Measurements from ENCODE around the gene DHRS9.
"Not testable (repeated sequence)": the region's sequence is repeated elsewhere in the genome, so short reads cannot be mapped to it uniquely, and the experiment has no call there.

The DHRS9 gene

DNA sequence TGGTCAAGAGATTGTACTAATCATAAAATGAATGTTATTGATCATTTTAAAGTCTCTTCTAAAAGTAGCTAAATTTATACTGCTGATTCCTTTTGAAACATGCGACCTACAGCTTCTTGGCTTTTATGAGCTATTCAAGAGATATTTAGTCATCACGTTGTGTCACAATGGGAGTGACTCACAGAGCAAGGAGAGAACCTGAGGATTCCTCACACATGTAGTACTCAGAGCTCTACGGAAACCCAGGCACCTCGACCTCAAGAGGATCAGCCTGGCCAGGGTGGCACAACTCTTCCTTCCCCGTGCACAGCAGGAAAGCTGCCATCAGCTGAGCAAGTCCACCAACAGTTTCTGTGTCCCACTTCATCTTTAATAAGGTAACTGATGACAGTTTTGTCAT lies at the start of gene DHRS9:
Gene DHRS9 (plus strand): TSS at position 223 of the 400 bp plus-strand sequence. CDS start 12,019 bp downstream, outside the sequence.
- peak; percentile 91 for DNase-seq

DNA sequence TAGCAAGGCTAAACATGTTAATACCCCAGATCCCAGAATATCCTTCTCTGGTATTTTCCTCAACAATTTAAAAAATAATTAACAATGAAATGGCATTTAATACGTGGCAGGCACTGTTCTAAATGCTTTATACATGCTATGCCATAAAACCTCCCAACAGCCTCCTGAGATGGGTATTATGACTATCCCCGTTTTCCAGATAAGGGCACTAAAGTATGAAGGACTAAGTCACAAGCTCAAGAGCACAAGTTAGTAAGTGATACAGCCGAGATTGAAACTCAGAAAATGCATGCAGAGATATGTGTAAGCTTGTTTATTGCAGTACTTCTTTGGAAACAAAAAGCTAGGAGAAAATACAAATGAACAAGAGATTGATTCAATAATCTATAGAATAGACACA lies 46.2 kb upstream of the DHRS9 start:
- DNase-seq: no peak

DNA sequence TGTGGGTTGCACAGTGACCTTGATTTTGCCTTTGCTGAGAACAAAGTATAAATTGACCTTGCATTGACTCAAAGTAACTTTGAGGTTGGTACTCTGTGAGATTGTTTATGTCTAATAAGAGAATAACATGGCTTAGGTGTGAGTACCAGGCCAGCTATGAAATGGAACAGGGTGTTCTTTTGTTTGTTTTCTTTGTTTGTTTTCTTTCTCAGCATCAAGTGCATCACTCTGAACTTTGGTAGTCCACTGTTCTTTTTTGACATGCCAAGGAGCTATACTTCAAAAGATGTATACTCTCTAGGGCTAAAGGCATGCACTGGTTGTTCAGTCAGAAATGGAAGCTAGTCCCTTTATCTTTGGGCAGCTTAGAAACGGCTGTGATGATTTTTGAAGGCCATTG lies 43.3 kb upstream of the DHRS9 start:
- no peak for DNase-seq

DNA sequence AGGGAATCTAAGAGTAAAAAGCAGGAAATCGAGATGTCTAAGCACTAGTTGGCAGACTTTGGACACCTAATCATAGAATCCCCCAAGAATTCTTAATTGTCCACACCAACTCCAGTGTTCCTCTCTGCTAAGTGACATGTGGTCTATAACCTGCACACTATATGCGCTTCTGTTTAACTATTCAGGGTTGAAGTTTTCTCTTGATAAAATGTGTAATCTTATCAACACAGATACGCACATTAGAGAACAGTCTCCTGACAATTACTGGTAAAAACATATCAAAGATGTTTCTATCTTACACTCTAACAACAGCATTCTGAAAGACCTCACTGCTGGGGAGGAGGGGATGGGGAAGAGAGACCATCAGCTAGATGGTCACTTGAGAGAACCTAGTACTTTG lies 42.1 kb upstream of the DHRS9 start:
- DNase-seq: no peak

DNA sequence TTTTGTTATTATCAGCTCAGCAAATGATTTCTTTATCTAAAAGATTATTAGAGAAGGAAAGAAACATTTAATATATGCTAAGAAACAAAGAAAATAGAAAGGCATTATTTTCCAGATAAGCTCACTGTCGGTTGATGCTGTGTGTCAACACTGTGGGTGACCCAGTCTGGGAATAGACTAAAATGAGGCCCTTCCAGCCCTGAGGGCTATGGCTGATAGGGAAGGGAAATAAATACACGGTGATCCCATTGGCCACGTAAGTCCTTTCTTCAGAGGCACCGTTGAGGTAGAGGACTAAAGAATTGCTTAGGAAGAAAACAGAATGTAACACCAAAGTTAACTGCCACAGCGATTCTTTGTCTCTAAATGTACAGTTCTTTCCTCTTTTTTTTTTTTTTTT lies 40.0 kb upstream of the DHRS9 start:
- DNase-seq: no peak

DNA sequence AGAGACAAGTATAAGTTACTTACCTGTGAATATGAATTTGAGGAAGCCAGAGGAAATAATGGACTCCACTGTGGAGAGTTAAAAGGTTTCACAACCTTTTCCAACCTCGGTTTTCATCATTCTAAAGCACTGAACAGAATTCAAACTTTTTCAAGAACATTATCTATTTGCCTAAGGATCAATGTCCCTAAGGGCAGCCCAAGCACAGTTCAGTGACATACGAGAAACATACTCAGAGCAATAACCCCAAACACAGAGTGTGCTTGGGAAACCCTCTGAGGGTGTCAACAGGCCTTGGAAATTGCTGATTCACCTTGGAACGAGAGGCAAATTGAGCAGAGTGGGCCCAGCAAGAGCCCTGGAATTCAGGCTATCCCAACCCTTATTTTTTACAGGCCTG lies 38.2 kb upstream of the DHRS9 start, which contains the start of gene ABCB11:
Gene ABCB11 (minus strand): TSS at position 123 of the 400 bp plus-strand sequence. CDS start 13,199 bp downstream, outside the sequence.
- DNase-seq: no peak

DNA sequence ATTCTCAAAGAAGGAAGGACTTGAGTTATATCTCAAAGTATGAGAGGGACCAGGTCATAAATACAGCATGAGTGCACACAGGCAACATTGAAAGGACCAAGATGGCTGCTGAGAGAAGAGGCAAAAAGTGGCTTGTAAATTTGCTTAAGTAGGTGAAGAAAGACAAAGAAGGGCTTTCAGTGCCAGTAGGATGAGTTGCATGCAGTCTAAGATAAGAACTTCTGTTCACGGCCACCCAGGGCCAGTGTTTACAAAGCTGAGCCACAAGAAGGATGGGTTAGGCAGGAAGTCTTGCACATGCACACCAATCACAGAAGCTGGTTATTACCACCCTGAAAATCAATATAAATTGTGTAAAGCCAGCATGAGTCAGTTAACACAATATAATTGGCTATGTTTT lies 35.1 kb upstream of the DHRS9 start:
- peak; percentile 46 for DNase-seq

DNA sequence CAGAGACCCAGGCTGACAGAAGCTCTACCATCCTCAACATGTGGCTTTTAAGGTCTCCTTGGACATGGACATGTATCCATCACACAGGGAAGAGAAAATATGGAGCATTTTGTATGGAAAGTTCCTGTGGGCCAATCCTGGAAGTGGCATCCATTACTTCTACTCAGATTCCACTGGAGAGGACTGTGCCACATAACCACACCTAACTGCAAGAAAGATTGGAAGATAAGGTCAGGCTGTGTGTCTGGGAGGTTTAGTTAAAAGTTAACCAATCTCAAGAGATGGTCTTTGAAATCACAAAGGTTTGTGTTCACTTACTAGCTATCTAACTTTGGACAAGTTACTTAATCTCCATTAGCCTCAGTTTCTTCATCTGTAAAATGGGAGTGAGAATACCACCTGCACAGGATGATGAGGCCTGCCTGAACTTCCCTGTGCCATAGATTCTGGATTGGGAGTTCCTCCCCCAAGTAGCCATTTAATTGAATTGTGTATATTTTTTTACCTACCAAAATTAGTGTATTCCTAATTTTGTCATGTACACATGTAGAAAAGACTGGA lies 34.3 kb upstream of the DHRS9 start:
- no peak for DNase-seq

DNA sequence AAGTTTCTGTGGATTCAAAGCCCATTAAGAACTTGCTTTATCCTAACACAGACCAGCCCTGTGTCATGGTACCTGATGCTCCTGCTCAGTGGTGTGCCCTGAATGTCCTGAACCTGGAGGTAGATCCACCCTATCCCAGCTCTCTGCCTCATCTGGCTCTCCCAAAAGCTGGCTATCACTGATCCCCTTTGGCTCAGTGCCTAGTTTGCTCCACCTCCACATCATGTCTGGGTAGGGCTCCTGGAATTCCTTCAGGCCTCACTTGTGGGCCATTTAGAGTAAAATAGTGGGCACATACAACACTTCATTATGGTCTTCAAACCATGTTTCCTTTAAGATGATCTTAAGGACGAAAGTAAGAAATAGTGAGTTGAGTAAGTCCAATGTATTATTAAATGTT lies 33.5 kb upstream of the DHRS9 start:
- DNase-seq: no peak

DNA sequence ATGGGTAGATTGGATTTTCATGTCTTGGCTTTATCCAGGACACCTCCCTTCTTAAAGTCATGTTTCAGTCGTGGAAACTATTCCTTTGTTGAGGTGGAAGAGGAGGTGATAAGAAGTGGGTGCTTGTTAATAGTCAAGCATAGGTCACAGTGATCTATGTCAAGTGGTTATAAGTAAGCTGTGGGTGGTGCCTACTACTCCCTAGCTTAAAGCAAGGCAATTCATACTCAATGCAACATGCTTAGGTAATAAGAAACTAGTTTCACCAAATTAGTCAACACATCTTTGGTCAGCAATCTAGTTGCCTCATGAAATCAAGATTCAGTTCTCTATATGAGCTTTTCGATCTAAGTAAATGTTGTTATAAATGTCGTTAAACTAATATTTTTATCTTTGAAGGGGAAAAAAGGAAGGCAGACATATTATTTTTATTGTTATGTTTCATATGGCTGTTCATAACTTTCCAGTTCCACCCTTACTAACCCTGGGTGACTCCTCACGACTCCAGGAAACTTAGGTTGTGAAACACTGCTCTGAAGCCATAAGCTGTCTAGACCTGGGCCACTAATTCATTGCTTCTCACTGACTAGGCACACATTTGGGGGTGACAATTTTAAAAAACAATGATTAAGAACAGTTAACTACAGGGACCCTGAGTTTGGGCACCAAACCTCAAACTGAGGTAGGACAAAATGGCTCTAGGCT lies 32.5 kb upstream of the DHRS9 start:
- no peak for DNase-seq

DNA sequence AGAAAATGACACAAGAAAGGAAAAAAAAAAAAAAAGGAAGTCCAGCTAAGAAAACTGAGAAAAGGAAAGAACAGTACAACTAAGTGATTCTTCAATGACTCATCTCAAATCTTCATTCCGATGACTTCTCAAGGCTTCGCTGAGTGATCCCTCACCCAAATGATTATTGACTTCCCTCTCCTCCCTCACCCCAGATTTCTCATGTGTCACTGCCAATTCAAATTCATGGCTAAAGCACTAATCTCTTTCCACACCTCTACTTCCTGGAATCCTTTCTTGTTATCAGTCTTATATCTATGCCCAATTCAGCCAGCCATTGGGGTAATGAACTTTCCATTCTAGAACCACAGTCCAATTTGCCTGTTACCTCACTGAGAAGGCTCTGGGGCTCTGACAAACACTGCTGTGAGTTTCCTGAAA lies 31.0 kb upstream of the DHRS9 start:
- DNase-seq: peak; percentile 80

DNA sequence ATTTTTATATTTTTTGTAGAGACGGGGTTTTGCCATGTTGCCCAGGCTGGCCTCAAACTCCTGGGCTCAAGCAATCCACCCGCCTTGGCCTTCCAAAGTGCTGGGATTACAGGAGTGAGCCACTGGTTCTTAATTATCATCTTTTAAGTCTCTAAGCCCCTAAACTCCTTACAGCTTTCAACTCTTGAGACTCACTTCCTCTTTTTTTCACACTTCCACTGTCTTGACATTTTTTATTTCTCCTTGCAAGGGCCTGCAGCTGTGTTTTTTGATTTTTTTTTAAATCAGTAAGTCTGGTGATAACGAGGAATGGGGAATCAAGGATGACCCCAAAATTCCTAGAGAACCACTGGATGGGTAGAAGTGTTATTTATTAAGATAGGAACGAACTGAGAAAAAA lies 29.7 kb upstream of the DHRS9 start:
- DNase-seq: peak; percentile 68

DNA sequence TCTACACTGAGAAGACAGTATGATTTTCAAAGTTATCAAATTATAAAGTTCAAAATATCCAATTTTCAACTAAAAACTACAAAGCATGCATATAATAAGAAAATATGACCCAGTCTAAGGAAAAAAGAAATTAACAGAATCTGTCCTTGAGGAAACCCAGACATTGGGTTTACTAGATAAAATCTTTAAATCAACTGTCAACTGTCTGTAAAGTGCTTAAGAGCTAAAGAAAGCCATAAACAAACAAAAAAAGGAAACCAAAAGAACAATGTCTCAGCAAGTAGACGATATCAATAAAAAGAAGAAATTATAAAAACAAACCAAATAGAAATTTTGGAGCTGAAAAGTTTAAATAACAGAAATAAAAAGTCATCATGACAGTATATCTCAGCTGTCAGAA lies 27.8 kb upstream of the DHRS9 start:
- no peak for DNase-seq

DNA sequence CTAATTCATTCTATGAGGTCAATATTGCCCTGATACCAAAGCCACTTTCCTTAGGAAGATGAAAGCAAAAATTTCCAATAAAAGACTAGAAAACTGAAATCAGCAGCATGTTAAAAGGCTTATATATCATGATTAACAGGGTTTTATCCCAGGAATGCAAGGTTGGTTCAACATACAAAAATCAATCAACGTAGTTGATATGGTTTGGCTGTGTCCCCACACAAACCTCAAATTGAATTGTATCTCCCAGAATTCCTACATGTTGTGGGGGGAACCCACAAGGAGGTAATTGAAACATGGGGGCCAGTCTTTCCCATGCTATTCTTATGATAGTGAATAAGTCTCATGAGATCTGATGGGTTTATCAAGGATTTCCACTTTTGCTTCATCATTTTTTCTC lies 26.5 kb upstream of the DHRS9 start:
- DNase-seq: no peak

DNA sequence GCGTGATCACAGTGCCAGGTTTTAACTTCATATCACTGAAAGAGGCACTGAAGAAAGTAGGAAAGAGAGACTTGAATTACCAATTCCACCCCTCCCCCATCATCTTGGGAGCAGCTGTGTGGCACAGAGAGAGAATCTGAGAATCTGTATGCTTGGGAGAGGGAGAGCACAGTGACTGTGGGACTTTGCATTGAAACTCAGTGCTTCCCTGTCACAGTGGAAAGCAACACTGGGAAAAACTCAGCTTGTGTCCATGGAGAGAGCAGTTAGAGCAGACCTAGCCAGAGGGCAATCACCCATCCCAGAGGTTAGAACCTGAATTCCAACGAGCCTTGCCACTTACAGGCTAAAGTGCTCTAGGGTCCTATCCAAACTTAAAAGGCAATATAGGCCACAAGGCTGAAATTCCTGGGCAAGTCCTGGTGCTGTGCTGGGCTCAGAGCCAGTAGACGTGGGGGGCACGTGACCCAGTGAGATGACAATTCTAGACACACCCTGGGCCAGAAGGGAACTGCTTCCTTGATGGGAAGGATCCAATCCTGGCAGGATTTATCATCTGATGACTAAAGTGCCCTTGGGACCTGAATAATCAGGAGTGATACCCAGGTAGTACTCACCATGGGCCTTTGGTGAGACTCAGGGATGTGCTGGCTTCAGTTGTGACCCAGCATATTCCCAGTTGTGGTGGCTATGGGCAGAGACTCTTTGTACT lies 22.8 kb upstream of the DHRS9 start:
- no peak for DNase-seq

DNA sequence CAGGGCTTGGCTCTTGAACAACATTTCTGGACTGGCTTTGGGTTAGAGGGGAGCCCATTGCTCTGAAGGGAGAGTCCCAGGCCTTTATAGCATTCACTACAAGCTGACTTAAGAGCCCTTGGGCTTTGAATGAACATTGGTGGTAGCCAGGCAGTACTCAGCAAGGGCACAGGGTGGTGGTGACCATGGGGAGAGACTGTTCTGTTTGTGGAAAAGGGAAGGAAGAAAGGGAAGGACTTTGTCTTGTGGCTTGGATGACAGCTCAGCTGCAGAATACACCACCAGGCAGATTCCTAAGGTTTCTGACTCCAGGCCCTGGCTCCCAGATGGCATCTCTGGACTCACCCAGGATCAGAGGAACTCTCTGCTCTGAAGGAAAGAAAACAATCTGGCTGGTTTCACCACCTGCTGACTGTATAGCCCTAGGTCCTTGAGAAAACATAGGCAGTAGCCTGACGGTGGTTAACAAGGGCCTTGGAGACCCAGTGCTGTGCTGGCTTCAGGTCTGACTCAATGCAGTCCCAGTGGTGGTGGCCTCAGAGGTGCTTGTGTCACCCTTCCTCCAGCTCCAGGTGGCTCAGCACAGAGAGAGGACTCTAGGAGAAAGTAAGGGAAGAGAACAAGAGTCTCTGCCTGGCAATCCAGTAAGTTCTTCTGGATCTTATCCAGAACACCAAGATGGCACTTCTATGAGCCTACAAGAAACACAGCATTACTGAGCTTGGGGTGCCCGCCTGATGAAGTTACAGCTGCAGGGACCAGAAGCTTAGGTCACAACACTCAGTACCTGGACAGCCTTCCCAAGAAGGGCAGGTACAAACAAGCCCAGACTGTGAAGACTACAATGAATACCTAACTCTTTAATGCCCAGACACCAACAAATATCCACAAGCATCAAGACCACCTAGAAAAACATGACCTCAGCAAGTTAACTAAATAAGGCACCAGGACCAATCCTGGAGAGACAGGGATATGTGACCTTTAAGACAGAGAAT lies 21.8 kb upstream of the DHRS9 start:
- DNase-seq: no peak

DNA sequence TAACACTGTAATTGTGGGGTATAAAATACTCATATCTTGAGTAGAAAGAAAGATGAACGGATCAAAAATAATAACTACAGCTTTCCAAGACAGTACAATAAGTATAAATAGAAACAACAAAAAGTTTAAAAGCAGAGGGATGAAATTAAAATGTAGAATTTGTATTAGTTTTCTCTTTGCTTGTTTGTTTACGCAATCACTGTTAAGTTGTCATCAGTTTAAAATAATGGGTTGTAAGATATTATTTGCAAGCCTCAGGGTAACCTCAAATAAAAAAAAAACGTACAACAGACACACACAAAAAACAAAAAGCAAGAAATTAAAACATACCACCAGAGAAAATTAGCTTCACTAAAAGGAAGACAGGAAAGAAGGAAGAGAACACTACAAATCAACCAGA lies 20.2 kb upstream of the DHRS9 start:
- no peak for DNase-seq

DNA sequence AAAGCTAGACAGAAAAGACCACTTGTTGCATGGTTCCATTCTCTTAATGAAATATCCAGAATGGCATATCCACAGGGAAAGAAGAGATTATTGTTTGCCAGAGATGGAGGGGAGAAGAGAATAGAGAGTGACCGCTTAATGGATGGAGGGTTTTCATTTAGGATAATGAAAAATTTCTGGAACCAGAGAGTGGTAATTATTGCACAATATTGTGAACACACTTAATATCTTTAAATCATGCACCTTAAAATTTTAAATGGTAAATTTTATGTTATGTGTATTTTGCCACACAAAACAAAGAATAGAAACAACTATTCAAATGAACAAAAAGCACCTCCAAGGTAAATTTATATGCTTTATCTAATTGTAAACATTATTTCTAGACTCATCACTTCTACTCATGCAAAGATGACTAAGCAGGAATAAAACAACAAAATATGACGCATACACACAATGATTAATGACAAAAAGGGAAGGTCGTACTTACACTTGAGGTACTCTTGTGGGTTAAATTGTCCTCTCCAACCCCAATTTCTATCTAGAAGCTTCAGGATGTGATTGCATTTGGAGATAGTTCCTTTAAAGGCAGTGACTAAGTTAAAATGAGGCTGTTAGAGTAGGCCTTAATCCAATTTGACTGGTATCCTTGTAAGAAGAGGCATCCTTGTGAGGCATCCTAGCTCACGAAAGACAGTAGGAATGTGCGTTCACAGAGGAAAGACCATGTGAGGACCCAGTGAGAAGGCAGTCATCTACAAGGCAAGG lies 18.7 kb upstream of the DHRS9 start:
- DNase-seq: no peak

DNA sequence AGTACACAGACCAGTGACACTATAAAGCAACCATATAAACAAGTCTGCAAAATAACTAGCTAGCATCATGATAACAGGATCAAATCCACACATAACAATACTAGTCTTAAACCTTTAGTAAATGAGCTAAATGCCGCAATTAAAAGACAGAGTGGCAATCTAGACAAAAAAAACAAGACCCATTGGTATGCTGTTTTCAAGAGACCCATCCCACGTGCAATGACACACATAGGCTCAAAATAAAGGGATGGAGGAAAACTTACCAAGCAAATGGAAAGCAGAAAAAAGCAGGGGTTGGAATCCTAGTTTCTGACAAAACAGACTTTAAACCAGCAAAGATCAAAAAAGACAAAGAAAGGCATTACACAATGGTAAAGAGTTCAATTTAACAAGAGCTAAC lies 14.8 kb upstream of the DHRS9 start:
- not testable (repeated sequence) for DNase-seq

DNA sequence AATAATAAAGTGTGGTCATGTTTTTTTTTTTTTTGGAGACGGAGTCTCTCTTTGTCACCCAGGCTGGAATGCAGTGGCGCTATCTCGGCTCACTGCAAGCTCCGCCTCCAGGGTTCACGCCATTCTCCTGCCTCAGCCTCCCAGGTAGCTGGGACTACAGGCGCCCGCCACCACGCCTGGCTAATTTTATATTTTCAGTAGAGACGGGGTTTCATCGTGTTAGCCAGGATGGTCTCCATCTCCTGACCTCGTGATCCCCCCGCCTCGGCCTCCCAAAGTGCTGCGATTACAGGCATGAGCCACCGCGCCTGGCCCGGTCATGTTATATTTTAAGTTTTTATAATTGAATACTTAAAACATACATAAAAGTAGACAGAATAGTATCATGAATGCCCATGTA lies 5.2 kb upstream of the DHRS9 start:
- DNase-seq: not testable (repeated sequence)

DNA sequence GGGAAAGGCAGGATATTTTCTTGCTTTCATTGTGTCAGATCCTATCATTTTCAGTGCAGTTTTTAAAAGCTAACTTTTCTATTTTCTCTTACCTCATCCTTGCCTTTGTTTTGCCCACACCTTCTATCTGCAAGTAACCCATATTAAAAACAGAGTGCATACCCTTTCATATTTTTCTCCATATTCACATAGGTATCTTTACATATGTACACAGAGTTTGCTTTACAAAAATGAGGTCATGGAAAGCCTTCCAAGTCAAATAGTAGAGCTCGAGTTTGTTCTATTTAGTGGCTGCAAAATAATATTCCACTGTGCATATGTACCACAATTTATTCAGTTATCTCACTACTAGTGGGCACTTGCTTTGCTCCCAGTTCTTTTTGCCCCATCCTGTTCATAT lies 3.9 kb upstream of the DHRS9 start:
- no peak for DNase-seq

DNA sequence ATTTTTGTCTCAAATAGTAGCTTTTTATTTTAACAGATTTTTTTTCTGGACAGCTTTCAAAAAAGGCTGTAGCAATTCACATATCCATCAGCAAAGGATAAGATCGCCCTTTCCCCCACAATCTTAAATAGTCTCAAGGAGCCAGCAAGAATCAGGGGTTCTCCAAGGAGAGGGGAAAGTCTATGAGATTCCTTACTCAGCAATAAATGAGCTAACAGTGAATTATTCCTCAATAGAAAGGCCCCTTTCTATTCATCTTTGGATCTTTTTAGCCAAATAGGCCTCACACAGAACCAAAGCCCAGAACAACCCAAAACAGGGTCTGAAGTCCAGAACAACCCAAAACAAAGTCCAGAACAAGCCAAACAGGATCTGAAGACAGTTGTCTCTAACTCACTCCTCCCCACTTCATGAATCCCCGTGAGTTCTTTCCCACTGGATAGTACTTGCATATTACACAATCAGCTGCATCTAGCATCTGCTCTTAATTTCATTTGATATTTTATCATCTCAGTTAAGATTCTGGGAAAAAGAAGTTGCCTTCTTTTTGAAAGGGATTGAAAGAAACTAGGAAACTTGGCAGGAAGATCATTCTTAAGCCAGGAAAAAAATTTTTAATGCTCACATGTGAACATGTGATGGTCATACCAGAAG lies 3.4 kb upstream of the DHRS9 start:
- no peak for DNase-seq

Data from SIG-M5 (cell line).